AG10803 (cell line): Measurements from ENCODE around the gene RNPC3.
"Not testable (repeated sequence)": the region's sequence is repeated elsewhere in the genome, so short reads cannot be mapped to it uniquely, and the experiment has no call there.

Experiments
- DNase-seq: peaks from one replicate; pipeline ENCODE4 v3.0.0; 2010; ENCODE audit warnings: low read depth
- H3K4me3 ChIP-seq: 2 replicates; pipeline ENCODE4 v1.5.1; 2011; ENCODE audit warnings: mild to moderate bottlenecking, low read length, control low read depth
- TF ChIP-seq, protein P1 (sequence below): conservative IDR thresholded peaks from 2 replicates; pipeline ENCODE4 v1.5.1; 2011; ENCODE audit warnings: mild to moderate bottlenecking, low read length, control low read depth, inconsistent platforms

RNPC3 gene

DNA sequence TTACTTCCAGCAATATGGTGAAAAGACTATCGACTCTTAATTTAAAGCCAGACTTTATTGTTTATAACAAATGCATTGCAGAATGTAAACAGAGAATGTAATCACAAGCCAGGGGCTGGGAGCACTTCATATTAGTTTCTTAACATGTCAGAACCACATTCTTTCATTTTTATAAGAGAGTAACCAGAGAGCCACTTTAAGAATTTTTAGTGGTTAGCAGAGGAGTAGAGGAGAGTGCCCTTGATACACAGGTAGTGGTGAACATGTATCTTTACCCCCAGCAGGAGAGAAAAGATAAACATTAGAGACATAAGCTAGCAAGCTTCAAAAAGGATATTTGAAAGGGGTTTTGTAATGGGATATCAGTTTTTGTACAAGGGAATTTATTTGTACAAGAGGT, 57.0 kb downstream of the RNPC3 start:
- TF ChIP-seq, protein P1, sequence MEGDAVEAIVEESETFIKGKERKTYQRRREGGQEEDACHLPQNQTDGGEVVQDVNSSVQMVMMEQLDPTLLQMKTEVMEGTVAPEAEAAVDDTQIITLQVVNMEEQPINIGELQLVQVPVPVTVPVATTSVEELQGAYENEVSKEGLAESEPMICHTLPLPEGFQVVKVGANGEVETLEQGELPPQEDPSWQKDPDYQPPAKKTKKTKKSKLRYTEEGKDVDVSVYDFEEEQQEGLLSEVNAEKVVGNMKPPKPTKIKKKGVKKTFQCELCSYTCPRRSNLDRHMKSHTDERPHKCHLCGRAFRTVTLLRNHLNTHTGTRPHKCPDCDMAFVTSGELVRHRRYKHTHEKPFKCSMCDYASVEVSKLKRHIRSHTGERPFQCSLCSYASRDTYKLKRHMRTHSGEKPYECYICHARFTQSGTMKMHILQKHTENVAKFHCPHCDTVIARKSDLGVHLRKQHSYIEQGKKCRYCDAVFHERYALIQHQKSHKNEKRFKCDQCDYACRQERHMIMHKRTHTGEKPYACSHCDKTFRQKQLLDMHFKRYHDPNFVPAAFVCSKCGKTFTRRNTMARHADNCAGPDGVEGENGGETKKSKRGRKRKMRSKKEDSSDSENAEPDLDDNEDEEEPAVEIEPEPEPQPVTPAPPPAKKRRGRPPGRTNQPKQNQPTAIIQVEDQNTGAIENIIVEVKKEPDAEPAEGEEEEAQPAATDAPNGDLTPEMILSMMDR, result no peak
- no peak for DNase-seq
- no peak overlapping the region for H3K4me3 ChIP-seq

- TF ChIP-seq, protein P1, result no peak
- no peak overlapping the region for H3K4me3 ChIP-seq
- no peak for DNase-seq
Measured at GRCh38 chr1:103583887-103584286, 58.4 kb downstream of the RNPC3 start.

- DNase-seq, result no peak
- TF ChIP-seq, protein P1, result no peak
- H3K4me3 ChIP-seq, result no peak overlapping the region
Measured at GRCh38 chr1:103584537-103584936, 59.0 kb downstream of the RNPC3 start.

DNA sequence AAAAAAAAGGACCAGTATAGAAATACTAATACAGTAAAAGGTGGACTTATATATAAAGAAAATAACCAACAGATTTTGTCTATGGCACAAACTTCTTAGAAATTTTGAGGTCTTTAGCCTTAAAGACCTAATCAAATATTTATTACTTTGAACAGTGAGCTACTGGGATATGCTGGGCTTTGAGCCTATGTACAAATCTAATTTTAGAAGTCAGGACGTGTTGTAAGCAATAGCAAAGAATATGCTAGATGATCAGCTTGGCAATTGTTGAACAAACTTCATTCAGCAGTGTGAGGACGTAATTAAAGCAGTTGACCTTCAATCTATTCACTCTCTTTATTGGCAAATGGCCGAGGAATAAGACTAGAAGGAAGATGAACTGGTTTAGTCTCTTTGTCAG, 77.2 kb downstream of the RNPC3 start:
- not testable (repeated sequence) for DNase-seq, H3K4me3 ChIP-seq
